SU-DHL-6 (cell line): ENCODE data around the gene SOHLH2.

Experiments
- EZH2phosphoT487 ChIP-seq: fragments of 200-600 bp; sonication (generic), shearing (Covaris generic); conservative IDR thresholded peaks from 2 replicates; pipeline ENCODE4 v1.6.1; 2018; ENCODE audit warnings: mild to moderate bottlenecking, antibody characterized with exemption, low read length, moderate library complexity, mixed read lengths
- TF ChIP-seq, protein P1 (sequence below): fragments of 200-600 bp; sonication (generic); IDR thresholded peaks from one replicate; pipeline ENCODE4 v1.5.1; 2017; ENCODE audit warnings: antibody characterized with exemption, mild to moderate bottlenecking, low read length, moderate library complexity; ENCODE audit not compliant: insufficient read depth, poor library complexity, severe bottlenecking

DNA sequence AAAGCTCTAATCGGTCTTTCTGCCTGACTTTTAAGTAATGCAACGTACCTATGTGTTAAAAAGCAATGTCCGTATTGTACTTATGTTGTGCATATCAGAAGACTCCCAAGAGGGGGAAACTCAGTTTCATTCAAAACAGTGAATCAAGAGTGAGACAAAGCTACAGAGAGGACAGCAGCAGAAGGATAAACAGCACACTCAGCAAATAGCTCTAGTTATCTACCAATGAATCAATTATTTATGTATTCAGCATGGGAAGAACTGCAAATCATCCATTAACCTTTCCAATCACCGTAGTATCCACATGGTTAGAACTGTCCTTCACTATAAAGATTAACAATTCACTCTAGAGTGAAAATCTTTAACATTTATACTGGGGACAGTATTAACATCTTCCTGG is 36.7 kb upstream of the SOHLH2 start:
- TF ChIP-seq, protein P1, sequence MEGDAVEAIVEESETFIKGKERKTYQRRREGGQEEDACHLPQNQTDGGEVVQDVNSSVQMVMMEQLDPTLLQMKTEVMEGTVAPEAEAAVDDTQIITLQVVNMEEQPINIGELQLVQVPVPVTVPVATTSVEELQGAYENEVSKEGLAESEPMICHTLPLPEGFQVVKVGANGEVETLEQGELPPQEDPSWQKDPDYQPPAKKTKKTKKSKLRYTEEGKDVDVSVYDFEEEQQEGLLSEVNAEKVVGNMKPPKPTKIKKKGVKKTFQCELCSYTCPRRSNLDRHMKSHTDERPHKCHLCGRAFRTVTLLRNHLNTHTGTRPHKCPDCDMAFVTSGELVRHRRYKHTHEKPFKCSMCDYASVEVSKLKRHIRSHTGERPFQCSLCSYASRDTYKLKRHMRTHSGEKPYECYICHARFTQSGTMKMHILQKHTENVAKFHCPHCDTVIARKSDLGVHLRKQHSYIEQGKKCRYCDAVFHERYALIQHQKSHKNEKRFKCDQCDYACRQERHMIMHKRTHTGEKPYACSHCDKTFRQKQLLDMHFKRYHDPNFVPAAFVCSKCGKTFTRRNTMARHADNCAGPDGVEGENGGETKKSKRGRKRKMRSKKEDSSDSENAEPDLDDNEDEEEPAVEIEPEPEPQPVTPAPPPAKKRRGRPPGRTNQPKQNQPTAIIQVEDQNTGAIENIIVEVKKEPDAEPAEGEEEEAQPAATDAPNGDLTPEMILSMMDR = no peak
- no peak for TF ChIP-seq EZH2phosphoT487
